Uterus (tissue), 4 donors: ENCODE results near the gene FAM50A. TPM values are rescaled to one million over a fixed set of nuclear protein-coding genes. Genes with fewer than 3 reads are reported as not detected.

Experiments
- DNase-seq, 2 donors: peaks; one replicate each; pipeline ENCODE4 v3.0.0-alpha.2; 2019 to 2020
- H3K27ac ChIP-seq, 2 donors: fragments of 200-600 bp; sonication (generic); 1 replicate in 1 of 2; 2 replicates in 1 of 2; pipeline ENCODE4 v1.5.1; 2016 to 2018
- H3K27me3 ChIP-seq, 2 donors: fragments of 200-600 bp; sonication (generic); one replicate each; pipeline ENCODE4 v1.5.1; 2018 to 2019; ENCODE audit warnings: control low read depth in 1 of 2
- H3K36me3 ChIP-seq, 2 donors: fragments of 200-600 bp; sonication (generic); one replicate each; pipeline ENCODE4 v1.5.1; 2019; ENCODE audit warnings: control low read depth in 1 of 2
- H3K4me1 ChIP-seq, 2 donors: fragments of 200-600 bp; sonication (generic); one replicate each; pipeline ENCODE4 v1.5.1; 2018 to 2019; ENCODE audit warnings: control low read depth in 1 of 2
- H3K4me3 ChIP-seq, 2 donors: fragments of 200-600 bp; sonication (generic); 1 replicate in 1 of 2; 2 replicates in 1 of 2; pipeline ENCODE4 v1.5.1; 2018 to 2019; ENCODE audit warnings: mild to moderate bottlenecking in 1 of 2
- H3K9me3 ChIP-seq, 2 donors: fragments of 200-600 bp; sonication (generic); one replicate each; pipeline ENCODE4 v1.5.1; 2019; ENCODE audit warnings: control low read depth in 1 of 2
- POLR2A ChIP-seq, 2 donors: fragments of 450-650 bp; IDR thresholded peaks; one replicate each; pipeline ENCODE4 v1.6.1; 2016; ENCODE audit warnings: antibody characterized with exemption in 2 of 2, mild to moderate bottlenecking in 1 of 2, moderate library complexity in 1 of 2
- intact Hi-C: fragments of 100-400 bp; cut with DNase I; formaldehyde crosslinking; loops from one replicate; pipeline ENCODE4 v1.15.1; 2023; ENCODE audit warnings: low total_unique reads
- total RNA-seq, 4 donors: library from RNA; depleted of rRNA in 3 of 4; stranded (reverse); fragments of >200 nt in 3 of 4; gene quantifications; one replicate each; pipeline versions ENCODE4 v1.1.0 to v1.2.4, GENCODE V29; 2014 to 2023
- TF ChIP-seq, protein P1 (sequence below), 4 experiments: fragments of 200-600 bp in 2 of 4; fragments of 450-650 bp in 2 of 4; sonication (generic) in 2 of 4; IDR thresholded peaks; one replicate each; pipeline ENCODE4 v1.5.1; 2016 to 2019; ENCODE audit warnings: antibody characterized with exemption in 4 of 4, mild to moderate bottlenecking in 2 of 4, moderate library complexity in 1 of 4
- donor health status: DM: yes; HTN: yes; CAD: no.

The FAM50A gene
- total RNA-seq, 4 donors from 2014 or later: 16.4 to 48.8 (median 28.3) TPM

DNA sequence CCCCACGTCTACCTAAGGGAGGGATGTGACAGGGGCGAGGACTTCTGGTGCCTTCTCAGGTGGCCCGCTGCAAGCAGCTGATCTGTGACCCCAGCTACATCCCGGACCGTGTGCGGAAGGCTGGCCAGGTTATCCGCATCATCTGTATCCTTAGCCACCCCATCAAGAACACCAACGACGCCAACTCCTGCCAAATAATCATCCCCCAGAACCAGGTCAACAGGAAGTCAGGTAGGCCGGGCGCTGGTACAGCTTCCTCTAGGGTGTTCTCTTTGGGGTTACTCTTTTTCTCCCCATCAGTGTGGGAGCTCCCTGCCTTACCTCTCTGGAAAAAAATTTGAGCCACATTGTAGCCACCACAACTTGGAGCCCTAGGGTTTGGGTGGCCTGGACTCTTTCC is 2.4 kb upstream of the FAM50A start:
- peaks cover 0 to 6% of the 10 kb centered on the region in 2 donors for H3K4me1 ChIP-seq

DNA sequence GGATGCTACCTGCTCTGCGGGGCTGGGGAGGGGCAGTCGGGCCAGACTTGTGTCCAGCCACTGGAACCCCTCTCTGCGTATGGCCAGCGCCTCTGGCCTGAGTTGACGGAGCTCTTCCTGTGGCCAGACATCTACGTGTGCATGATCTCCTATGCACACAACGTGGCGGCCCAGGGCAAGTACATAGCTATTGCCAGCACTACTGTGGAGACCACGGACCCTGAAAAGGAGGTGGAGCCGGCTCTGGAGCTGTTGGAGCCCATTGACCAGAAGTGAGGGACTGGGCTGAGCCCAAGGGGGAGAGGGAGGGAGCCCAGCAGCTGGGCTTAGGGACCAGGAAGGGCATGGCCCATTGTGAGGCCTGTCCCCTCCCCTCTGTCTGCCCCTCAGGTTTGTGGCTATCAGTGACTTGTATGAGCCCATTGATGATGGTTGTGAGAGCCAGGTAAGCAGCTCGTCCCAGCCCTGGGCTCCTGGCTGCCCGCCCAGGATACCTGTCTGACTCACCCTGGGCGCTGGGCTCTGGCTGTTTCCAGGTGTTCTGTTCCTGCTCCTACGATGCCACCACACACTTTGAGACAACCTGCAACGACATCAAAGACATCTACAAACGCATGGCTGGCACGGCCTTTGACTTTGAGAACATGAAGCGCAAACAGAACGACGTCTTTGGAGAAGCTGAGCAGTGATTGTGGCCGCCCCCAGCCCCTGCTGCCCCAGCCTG is 1.8 kb upstream of the FAM50A start:
- intact Hi-C loops: no loop called here
- Histone ChIP-seq H3K4me1 (peaks cover 0 to 6% of the 10 kb centered on the region in 2 donors), H3K27me3 (no peaks in the 10 kb centered on the region), H3K27ac (no peak overlapping the region), H3K9me3 (no peaks in the 10 kb centered on the region), H3K4me3 (no peak overlapping the region), H3K36me3 (no peaks in the 10 kb centered on the region)
- no peak for DNase-seq
- TF ChIP-seq, protein P1, sequence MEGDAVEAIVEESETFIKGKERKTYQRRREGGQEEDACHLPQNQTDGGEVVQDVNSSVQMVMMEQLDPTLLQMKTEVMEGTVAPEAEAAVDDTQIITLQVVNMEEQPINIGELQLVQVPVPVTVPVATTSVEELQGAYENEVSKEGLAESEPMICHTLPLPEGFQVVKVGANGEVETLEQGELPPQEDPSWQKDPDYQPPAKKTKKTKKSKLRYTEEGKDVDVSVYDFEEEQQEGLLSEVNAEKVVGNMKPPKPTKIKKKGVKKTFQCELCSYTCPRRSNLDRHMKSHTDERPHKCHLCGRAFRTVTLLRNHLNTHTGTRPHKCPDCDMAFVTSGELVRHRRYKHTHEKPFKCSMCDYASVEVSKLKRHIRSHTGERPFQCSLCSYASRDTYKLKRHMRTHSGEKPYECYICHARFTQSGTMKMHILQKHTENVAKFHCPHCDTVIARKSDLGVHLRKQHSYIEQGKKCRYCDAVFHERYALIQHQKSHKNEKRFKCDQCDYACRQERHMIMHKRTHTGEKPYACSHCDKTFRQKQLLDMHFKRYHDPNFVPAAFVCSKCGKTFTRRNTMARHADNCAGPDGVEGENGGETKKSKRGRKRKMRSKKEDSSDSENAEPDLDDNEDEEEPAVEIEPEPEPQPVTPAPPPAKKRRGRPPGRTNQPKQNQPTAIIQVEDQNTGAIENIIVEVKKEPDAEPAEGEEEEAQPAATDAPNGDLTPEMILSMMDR (IDR thresholded peaks at IDR 0.05): no peak
- TF ChIP-seq POLR2A (IDR thresholded peaks at IDR 0.05): no peak

More for the DNA sequence above, 2.4 kb upstream of the FAM50A start:
- TF ChIP-seq POLR2A (IDR thresholded peaks at IDR 0.05): no peak
- TF ChIP-seq, protein P1 (IDR thresholded peaks at IDR 0.05): no peak
- no peak for DNase-seq
- intact Hi-C loops: no loop called here
- no peak overlapping the region for H3K27ac ChIP-seq
- H3K27me3 ChIP-seq: no peaks in the 10 kb centered on the region
- H3K4me3 ChIP-seq: no peak overlapping the region
- H3K36me3 ChIP-seq: no peaks in the 10 kb centered on the region
- H3K9me3 ChIP-seq: no peaks in the 10 kb centered on the region

DNA sequence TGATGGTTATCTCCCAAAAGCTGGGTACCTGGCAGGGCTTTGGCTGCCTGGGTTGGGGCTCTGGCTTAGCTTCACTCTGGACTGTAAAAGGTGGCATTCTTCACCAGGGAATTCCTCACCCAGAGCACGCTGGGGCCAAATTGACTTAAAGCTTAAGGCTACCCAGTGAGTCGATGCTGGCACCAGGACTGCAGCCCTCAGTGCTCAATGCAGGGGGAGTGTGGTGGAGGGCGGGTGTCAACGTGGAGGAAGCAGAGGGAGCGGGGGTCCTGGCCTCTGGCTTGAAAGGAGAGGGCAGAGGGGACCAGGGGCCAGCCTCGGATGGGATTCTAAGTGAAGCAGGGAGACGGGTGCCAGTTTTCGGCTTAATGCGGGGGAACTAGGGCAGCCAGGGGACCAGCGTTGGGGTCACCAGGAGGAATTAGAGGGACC is 446 bp upstream of the FAM50A start:
- Histone ChIP-seq H3K27ac (peak overlapping the region; percentile 86 to 89), H3K4me1 (peaks cover 0 to 5% of the 10 kb centered on the region in 2 donors), H3K4me3 (peak overlapping the region in 1 of 2 donors; percentile 27), H3K9me3 (no peaks in the 10 kb centered on the region), H3K36me3 (no peaks in the 10 kb centered on the region), H3K27me3 (no peaks in the 10 kb centered on the region)
- DNase-seq: no peak
- no peak for TF ChIP-seq POLR2A (IDR thresholded peaks at IDR 0.05)
- intact Hi-C loops: no loop called here

DNA sequence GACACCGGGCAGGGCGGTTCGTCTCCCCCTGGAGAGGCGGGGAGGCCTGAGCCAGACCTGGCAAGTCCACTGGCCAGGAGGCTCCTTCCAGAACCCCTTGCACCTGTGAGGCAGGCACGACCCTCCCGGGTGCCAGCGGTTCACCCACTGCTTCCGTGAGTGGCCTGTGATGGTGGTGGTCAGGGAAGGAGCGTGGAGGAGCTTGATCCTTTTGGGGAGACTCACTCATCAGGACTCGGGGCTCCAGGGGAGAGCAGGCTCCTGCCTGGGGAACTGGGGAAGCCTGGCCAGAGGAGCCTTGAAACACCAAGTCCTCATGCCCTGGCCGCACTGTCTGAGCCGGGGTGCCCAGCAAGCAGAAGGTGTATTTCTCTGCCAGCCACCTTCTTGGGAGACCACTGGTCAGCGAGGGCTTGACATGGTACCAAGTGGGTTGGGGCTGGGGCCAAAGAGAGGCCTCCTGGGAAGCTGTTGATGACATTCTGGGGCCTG is 860 bp downstream of the FAM50A start:
- no peaks in the 10 kb centered on the region for H3K27me3 ChIP-seq
- intact Hi-C loops: no loop called here
- H3K4me3 ChIP-seq: peak overlapping the region; percentile 15 to 44
- TF ChIP-seq POLR2A (IDR thresholded peaks at IDR 0.05): no peak
- TF ChIP-seq, protein P1 (IDR thresholded peaks at IDR 0.05): no peak
- H3K4me1 ChIP-seq: no peaks in the 10 kb centered on the region
- H3K27ac ChIP-seq: peak overlapping the region; percentile 86 to 89
- no peaks in the 10 kb centered on the region for H3K36me3 ChIP-seq
- DNase-seq: no peak
- no peaks in the 10 kb centered on the region for H3K9me3 ChIP-seq

DNA sequence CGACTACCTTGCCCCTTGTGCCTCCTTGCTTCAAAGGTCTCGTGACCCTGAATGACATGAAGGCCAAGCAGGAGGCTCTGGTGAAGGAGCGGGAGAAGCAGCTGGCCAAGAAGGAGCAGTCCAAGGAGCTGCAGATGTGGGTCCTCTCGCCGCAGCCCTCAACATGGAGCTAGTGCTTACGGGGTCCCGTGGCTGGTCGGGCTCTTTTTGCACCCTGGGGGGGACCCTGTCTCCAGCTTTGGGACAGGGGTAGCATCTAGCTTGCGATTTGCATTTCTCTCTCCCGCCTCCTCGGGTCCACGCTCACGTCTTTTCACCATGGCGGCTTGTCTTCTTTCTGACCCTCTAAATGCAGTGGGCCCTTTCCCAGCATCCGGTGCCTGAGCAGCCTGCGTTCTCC is 1.8 kb downstream of the FAM50A start:
- H3K36me3 ChIP-seq: no peaks in the 10 kb centered on the region
- intact Hi-C loops: no loop called here
- H3K9me3 ChIP-seq: no peaks in the 10 kb centered on the region
- H3K27ac ChIP-seq: no peak overlapping the region
- no peaks in the 10 kb centered on the region for H3K4me1 ChIP-seq
- TF ChIP-seq, protein P1 (IDR thresholded peaks at IDR 0.05): no peak
- TF ChIP-seq POLR2A (IDR thresholded peaks at IDR 0.05): no peak
- H3K4me3 ChIP-seq: no peak overlapping the region
- no peak for DNase-seq
- H3K27me3 ChIP-seq: no peaks in the 10 kb centered on the region
